GM12872 (cell line): ENCODE measurements around the gene EGR1.

Experiments
- TF ChIP-seq, protein P1 (sequence below): IDR thresholded peaks from 3 replicates; pipeline ENCODE4 v1.5.1; 2011; ENCODE audit warnings: low read depth, mild to moderate bottlenecking, low read length, moderate library complexity; ENCODE audit not compliant: insufficient read depth

EGR1 gene

GRCh38 chr5:138492560-138493045 lies 27.3 kb downstream of the EGR1 start:
- TF ChIP-seq, protein P1, sequence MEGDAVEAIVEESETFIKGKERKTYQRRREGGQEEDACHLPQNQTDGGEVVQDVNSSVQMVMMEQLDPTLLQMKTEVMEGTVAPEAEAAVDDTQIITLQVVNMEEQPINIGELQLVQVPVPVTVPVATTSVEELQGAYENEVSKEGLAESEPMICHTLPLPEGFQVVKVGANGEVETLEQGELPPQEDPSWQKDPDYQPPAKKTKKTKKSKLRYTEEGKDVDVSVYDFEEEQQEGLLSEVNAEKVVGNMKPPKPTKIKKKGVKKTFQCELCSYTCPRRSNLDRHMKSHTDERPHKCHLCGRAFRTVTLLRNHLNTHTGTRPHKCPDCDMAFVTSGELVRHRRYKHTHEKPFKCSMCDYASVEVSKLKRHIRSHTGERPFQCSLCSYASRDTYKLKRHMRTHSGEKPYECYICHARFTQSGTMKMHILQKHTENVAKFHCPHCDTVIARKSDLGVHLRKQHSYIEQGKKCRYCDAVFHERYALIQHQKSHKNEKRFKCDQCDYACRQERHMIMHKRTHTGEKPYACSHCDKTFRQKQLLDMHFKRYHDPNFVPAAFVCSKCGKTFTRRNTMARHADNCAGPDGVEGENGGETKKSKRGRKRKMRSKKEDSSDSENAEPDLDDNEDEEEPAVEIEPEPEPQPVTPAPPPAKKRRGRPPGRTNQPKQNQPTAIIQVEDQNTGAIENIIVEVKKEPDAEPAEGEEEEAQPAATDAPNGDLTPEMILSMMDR = no peak

- TF ChIP-seq, protein P1 = no peak
Measured at GRCh38 chr5:138495351-138495750, 30.1 kb downstream of the EGR1 start.

DNA sequence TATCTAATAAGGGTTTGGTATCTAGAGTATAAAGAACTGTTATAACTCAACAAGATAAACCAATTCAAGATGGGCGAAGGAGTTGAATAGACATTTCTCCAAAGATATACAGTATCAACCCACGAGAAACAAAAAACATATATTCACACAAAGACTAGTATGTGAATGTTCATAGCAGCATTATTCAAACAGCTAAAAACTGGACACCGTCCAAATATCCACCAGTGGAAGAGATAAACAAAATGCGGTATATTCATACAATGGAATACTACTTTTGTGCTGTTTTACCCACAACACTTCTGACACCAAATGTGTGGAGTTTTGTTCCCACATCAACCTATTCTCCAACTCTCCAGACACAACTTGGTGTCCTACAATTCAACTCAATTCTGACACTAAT lies 33.1 kb downstream of the EGR1 start:
- TF ChIP-seq, protein P1 = no peak

GRCh38 chr5:138502121-138502520 lies 36.8 kb downstream of the EGR1 start:
- TF ChIP-seq, protein P1 = no peak

DNA sequence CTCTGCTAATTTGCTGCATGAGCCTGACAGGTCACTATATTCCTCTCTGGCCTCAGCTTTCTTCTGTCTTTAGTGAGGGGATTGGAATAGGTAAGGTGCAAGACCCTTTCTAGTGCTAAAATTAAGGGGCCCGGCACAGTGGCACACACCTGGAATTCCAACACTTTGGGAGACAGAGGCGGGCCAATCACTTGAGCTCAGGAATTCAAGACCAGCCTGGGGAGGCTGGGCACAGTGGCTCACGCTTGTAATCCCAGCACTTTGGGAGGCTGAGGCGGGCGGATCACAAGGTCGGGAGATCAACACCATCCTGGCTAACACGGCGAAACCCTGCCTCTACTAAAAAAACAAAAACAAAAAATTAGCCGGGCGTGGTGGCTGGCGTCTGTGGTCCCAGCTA lies 37.2 kb downstream of the EGR1 start:
- TF ChIP-seq, protein P1 = no peak

DNA sequence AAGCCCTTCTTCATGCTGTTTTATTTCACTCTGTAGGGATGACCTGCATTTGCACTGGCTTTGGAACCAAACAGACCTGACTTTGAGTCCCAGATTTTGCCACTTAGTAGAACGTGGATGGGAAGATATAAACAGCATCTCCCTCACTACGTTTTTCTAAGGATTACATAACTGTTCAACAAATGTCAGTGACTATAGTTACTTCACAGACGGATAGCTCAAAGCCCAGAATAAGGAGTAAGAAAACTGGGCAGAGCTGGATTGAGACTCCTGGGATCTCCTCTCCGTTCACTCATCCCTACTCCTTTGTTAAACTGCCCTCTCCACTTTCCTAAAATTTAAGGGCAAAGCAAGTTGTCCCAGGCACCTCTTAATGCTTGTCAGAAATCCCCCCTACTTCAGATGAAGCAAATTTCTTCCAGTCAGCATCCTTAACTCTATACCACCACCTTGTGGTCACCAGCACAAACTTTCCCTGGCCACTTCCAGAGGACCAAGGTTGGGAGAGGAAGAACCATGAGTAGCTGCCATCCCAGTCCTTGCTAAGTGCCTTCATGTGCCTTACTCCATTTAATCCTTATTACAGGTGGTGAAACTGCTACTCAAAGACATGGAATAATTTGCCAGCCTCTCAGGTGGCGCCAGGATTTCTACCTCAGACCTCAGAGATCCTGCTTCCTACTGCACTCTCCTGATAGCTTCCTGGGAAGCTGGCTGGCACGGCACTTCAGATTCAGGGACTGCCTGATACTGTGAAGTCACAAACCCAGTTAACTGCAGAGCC lies 38.4 kb downstream of the EGR1 start:
- TF ChIP-seq, protein P1 = peak; percentile 78

DNA sequence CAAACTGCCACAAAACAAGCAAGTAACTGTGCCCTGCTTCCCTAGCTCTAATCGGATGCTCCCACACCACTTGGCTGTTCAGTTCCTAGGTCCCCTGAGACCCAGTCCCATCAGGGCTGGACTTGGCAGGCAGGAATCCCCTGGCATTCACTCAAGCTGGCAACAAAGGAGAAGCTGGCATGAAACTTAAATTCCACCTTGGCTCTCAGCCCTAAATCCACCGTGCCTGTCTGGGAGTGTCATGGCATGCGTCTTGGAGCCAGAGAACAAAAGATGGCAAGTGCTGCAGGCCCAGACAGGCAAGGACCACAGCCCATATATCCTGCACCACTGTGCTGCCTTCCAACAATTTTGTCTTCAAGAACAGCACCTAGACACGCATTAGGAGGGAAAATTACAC lies 39.5 kb downstream of the EGR1 start:
- TF ChIP-seq, protein P1 = no peak
